SHP77 treated with DMSO at 0.1 percent for 48 hours (cell line): ENCODE results near the gene ASPSCR1.
"Not testable (repeated sequence)": the region's sequence is repeated elsewhere in the genome, so short reads cannot be mapped to it uniquely, and the experiment has no call there.

Experiments used
- DNase-seq: peaks from one replicate; lab custom pipeline; 2025; lab: John Stamatoyannopoulos, UW

Gene ASPSCR1

DNA sequence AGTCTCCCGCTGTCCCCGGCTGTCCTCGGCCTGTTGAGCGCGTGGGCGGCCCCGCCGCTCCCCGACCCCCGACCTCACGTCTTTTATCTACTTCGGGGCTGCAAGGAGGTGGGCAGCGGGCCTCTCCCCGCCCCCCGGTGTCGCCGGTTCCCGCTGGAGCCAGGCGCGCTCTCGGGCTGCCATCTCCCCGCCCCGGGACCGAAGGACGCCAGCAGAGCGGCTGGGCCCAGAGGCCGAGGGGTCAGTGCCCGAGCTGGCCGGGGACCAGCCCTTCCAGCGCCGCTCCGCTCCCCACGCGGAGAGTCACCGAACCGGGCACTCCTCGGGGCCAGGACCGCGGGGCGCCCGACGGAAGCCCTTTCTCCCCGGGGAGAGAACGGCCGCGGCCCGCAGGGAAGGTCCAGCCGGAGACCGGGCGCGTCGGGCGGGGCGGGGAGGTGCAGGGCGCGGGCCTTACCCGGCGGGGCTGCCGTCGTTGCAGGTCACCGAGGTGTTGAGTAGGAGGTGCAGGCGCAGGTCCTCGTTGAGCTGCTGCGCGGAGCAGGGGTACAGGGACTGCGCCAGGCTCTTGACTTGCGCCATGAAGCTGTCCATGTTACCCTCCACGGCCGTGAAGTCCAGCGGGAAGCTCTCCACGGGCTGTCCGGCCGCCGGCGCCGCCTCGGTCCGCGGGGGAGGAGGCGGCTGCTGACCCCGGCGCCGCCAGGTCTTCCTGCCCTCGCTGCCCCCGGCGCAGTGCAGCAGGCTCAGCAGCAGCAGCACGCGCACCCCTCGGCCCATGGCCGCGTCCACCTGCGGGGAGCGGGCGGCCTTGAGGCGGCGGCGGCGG, 17.1 kb upstream of the ASPSCR1 start:
- DNase-seq: no peak

DNA sequence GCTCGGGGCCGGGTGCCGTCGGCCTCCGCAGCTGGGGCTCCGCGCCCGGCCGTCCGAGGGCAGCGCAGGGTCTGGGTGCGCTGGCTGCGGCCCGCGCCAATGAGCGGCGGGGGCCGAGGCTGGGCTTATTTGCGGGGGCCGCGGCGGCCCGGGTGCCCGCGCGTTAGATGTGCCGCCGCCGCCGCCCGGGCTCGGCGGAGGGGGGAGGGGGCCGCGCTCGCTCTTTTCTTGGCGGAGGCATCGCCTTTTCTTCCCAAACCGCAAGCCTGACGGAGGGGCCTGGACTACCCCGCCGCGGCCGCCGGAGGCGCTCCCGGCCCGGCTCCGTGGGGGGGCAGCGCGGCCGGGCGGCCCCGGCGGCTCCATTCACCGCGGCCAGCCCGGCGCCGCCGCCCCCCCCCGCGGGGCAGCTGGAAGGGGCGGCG, 16.3 kb upstream of the ASPSCR1 start, which contains the start of gene NOTUM:
NOTUM (minus strand) TSS at position 101 of the 425 bp plus-strand sequence. CDS start 278 bp downstream, outside the sequence.
- DNase-seq: no peak

DNA sequence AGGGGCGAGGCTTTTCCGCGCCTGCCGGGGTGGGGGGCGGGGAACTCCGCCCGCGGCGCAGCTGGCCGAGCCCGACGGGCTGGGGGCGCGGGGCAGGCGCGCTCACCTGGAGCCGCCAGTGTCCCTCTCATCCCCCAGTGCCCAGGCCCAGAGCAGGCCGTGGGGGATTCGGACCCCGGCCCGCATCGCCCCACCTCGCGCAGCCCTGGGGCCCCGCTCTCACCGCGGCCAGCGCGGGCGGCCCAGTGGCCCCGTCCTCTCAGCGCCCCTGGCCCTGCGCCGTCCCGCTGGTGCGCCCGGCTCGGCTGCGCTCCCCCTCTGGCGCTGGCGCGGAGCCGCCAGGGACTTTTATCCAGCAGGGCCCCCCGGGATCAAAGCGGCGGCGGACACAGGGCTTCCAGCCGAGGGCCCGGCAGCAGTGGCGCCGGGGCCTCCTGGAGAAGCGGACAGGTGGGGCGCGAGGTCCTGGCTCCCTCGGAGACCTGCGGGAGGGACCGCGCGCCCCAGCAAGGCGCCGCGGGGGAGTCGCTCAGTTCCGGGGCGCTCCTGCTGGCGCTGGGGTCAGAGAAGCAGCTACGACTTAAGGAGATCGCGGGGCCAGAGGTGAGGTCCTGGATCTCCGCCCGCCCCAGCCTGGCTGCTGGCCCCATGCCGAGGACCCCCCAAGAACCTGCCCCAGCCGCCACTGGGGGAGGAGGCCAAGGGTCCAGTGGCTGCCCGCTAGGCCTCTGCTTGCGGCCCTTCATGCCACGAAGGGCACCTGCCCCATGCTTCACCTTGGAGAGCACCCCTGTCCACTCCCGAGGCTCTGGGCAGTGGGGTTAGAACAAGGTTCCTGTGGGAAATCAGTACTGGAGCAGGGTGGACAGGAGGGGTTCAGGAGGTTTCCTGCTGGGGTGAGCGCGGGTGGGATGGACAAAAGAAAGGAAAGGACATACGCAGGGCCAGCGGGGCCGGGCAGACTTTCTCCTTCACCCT, 15.6 kb upstream of the ASPSCR1 start:
- DNase-seq: no peak

DNA sequence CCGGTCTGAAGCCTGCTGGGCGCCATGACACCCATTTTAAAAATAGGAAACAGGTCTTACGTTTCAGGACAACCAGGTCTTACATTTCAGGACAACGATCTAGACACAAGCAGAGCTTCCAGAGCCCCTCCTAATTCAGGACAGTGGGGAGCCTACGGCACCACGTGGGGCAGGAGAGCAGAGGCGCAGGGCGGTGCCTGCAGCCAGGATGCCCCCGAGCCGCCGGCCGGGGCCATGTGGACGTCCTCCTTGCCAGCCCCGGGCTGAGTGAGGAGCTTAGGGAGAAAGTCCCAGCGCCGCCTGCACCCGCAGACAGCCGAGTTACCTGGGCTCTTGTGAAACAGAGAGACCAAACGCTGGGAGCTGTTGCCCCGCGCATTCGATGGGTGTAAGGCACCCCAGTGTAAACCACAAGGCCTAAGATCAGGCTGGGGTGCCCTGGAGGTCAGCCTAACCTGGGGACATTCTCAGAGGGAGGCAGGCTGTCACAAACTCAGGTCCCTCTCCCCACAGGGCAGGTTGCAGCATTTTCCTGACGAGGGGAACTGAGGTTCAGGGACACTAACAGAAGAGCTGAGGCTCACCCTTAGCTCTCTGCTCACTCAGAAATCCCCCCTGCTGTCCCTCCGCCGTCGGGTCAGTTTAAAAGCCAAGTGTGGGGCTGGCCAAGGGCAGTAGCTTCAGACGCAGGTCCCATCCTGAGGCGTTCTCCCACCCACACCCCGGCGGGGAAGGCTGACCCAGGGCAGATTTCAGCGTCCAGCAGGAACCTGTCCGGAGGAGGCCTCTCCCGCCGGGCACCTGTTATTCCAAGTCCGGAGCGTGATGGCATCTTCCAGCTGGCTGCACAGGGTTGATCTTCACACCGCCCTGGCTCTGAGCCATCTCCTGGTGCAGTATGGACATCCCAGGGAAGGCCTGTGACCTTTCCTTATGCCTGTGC, 14.7 kb upstream of the ASPSCR1 start:
- no peak for DNase-seq

DNA sequence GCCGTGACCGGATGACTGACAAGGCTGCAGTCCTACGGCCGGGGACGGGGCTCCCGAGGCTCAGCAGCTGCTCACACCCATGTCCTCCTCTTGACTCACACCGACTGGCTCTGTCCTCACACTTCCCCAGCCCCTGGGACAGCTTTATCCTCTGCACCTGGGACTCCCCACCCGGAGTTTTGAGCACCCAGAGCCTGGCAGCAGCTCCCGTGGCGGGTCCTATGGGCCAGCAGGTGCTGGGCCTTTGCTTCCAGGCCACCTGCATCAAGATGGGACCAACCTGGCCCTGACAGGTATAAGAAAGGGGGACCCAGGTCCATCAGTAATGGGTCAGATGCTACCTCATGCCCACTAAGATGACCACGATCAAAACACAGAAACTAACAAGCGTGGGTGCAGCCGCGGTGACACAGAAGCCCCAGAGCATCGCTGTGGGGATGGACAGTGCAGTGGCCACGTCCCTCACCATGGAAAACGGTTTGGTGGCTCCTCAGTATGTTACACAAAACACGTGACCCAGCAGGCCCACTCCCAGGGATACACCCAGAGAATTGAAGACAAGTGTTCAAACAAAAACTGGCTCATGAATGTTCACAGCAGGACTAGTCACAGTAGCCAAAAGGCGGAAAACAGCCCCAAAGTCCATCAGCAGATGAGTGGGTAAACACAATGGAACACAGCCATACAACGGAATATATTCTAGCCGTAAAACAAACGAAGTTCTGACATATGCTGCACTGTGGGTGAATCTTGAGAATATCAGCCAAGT, 13.2 kb upstream of the ASPSCR1 start:
- DNase-seq: no peak

DNA sequence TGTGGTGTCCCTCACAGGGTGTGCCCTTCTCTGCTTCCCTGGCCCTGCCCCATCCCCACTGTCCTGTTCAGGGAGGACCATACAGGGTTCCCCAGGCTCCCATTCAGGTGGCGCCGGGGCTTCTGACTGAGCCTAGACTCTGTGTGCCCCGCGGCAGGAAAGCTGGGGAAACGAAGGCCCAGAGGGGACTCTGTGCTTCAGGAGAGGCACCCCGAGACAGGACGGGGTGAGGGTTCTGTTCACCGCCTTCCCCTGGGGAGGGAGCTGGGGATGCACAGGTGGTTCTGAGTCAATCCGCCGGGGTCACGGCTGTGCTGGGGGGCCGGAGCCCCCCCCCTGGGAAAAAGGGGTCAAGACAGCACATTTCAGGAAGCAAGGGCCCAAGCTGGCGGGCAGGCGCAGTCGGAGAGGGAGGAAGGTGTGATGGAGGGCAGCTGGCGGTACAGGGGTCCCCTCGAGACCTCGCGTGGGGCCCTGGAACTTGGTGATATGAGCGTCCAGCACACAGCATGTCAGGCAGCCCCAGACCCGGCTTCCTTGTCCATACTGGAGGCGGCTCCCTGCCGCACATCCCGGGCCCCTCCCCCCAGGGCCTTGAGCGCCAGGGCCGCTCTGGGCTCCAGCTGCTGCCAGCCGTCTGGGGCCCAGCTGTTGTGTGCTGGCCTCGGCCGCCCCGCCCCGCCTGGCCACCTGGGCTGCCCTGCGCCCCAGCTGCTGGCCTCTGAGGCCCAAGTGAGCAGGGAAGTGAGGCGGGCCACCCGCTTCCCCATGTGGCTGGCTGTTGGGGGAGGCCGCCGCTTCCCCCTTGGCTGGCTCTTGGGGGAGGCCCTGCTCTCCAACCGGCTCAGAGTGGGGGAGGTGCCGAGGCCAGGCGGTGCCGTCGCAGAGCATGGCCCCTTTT, 10.8 kb upstream of the ASPSCR1 start:
- DNase-seq: peak; percentile 71

DNA sequence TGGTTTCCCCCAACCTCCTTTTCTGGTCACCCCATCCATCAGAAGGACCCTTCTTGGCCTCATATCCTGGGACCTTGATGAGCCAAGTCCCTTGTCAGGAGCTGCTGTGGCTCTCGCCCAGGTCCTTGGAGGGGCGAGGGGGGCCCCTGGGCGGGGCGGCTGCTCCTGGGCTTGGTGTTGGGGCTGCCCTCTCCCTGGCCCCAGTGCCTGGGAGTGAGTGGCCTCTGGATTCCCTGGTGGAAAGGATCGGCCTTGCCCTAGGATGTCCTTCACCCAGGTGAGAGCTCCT, 10.2 kb upstream of the ASPSCR1 start:
- DNase-seq: no peak

DNA sequence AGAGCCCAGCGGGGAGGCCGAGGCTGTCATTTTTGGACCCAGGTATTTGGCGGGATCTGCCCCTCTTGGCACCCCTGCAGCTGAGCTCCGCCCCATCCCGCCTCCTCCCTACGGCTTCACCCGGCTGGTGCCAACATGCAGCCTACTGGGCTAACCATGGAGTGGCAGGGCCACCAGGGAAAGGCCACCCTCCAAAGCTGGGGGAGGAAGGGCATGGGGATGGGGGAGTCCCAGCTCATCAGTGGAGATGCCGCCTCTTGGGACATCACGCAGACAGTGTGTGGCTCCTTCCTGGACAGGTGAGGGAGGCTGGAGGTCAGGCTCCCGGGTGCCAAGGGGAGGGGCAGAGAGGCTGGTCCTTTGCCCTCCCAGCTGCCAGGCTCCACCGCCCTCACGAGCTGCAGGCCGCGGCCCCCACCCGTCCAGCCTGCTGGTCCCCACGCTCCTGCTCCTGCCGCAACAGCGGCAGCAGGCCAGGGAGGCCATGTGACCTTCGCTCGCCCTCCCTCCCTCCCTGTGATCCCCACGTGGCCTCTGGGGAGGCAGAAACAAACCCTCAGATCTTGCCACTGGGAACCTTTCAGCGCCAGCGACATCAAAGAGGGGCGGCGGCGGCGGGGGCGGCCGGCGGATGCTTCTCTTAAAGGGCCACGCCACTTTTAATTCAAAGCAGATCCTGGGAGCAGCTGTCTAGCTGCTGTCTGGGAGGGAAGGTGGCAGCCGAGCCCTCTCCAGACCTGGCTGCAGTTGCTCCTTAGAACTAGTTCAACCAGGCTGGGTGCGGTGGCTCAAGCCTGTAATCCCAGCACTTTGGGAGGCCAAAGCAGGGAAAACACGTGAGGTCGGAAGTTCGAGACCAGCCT, 9.7 kb upstream of the ASPSCR1 start:
- DNase-seq: peak; percentile 62

DNA sequence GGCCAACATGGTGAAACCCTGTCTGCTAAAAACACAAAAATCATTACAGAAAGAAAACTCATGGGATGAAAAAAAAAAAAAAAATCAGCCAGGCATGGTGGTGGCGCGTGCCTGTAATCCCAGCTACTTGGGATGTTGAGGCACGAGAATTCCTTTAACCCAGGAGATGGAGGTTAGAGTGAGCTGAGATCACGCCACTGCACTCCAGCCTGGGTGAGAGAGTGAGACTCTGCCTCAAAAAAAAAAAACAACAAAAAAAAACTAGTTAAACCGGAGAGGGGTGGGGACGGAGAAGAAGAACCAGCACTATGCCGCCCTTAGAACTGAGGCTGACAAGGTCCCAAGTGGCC, 9.1 kb upstream of the ASPSCR1 start:
- DNase-seq: no peak

DNA sequence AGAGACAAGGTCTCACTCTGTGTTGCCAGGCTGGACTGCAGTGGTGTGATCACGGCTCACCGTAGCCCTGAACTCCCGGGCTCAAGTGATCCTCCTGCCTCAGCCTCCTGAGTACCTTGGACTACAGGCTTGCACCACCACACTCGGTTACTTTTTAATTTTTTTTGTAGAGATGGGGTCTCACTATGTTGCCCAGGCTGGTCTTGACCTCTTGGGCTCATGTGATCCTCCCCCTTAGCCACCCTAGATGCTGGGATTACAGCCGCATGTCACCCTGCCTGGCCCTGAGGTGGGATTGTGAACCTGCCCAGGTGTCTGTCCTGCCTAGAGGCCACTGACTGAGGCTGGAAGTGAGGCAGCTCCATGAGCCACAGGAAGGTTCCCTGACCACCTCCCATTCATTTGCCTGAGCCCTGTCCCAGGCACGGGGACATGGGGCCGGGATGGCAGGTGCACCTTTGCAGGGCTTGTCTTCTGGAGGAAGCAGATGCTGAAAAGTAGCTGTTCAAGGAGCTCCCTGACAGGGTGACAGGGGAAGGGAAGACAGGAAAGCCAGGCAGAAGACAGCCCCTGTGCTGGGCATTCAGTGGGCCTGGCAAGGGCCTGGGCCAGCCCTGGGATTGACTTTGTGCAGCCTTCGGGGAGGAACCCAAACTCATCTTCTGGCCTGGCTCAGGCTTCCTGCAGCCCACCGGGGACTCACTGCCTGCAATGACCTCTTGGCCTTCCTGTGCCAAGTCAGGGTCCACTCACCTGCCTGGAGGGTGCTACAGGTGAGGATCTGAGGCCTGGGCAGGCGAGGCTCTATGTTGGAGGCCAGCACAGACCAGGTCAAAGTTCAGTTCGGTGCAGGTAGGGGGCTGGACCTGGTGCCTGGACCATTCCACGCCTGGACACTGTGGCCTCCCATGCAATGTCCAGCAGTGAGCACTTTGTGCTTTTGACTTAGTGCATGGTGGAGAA, 8.3 kb upstream of the ASPSCR1 start:
- no peak for DNase-seq

DNA sequence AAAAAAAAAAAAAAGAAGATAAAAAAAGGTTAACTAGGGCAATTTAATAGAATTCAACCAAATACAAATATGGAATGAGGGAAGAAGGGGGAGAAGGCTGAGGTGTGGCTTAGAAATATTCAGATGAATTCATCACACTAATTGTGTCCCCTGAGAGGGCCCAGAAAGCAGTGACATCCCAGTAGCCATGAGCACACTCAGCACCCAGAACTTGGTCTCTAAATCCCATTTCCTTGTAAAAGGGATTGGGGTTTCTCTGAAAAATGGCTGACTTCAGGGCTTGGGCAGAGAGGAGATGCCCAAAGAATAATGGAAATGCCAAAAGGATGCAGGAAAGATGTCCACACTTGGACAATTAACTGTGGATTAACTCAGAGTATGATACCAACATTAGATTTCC, 4.0 kb upstream of the ASPSCR1 start:
- no peak for DNase-seq

DNA sequence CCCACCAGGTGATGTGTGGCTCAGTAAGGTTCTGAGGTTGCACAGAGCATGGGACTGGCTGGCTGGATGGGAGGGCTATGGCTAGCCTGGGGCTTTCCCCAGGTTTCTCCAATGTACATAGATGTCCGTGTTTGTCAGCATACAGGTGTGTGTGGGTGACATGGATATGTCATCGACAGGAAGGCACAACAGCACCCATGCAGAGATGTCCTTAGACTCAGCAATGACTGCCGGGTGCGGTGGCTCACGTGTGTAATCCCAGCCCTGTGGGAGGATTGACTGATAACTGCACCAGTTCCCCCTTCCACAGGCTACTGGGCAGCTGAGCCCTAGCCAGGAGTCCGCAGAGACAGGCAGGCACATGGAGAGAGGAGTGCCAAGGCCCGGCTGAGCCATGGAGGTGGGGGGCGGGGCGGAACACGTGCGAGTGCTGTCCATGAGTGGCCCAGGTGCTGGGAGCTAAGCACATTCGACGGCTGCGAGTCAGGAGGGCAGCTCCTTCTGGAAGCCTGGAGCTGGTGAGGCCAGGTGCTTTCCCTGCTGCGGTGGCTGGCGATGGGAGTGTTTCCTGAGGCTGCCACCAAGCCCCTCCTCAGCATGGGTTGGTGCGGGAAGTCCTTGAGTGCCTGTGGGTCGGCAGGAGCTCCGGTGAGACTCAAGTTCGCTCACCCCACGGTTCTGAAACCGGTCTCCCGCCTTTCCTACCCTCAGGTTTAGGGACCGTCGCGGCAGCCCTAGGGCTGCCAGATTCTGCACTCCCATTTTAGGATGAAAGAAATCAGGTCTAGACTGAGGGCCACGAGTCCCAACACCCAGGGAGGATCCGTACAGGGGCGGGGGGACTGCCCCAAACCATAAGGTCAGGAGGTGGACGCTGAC, 858 bp upstream of the ASPSCR1 start:
- peak; percentile 92 for DNase-seq

DNA sequence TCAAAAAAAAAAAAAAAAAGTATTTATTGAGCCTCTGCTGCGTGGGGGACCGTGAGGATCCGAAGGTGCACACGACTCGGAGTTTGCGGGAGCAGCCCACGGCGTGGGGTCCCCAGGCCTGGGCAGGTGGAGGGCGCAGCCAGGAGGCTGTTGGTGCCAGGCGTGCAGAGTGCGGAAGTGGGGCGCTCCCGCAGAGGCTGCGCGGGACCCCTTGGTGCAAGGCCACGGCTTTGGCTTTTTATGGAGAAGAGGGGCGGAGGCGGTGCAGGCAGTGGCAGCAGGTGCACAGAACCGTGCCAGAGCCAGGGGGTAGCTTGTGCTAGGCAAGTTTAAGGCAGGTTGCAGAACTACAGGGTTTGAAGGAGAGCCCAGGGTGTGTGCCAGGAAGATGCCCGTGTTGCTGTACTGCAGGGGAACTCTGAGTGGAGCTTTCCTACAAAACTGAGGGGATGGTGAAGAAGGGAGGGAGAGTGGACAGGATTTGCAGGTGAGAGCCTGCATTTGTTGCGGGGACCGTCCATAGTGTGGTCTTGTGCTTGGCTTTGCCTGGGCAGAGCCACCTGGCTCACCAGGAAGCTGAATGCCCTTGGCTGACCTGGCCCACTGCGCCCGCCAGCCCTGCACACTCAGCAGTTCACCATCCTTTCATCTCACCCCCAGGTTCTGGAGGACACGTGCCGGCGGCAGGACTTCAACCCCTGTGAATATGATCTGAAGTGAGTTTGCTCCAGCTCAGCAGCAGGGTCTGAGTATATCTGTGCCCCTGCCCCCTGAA, 1.3 kb downstream of the ASPSCR1 start:
- no peak for DNase-seq

DNA sequence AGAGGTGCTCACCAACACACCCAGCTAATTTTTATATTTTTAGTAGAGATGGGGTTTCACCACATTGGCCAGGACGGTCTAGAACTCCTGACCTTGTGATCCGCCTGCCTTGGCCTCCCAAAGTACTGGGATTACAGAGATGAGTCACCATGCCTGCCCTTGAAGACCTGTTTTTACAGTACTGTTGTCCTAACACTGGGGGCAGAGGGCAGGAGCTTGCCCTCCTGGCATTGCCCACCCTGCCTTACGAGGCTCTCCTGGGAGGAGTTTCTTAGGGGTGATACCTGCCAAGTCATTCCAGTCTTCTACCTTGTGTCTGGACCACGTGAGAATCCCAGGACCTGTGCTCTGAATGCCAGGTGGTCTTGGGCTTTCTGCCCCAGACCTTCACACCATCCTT, 2.7 kb downstream of the ASPSCR1 start:
- no peak for DNase-seq

DNA sequence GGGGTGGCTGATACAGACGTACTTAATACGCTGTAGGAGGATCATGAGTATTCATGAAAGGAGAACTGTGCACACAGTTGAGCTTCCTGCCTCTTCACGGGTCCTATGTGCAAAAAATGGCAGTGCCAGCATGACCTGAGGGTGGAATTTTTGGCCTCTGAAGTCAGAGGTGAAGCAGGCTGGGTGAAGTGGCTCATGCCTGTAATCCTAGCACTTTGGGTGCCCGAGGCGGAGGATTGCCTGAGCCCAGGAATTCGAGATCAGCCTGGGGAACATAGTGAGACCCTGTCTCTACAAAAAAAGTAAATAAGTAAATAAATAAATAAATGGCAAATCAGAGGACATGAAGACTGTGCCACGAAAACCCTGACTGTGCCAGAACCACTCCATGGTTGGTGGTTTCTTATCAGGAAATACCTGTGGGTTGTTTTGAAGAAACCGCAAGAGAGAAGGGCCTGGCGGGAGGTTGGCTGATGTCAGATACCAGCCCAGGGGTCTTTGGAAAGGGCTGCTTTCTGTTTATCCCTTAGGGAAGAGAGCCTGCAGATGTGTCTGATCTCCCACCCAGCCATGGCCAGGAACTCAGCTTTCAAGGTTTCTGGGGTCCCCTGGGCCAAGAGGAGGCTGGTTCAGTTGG, 3.4 kb downstream of the ASPSCR1 start:
- no peak for DNase-seq

DNA sequence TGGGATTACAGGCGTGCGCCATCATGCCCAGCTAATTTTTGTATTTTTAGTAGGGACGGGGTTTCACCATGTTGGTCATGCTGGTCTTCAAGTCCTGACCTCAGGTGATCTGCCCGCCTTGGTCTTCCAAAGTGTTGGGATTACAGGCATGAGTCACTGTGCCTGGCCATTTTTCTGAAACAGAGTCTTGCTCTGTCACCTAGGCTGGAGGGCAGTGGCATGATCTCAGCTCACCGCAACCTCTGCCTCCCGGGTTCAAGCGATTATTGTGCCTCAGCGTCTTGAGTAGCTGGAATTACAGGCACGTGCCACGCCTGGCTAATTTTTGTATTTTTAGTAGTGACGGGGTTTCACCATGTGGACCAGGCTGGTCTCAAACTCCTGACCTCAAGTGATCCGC, 4.1 kb downstream of the ASPSCR1 start:
- not testable (repeated sequence) for DNase-seq
